ENCODE measurements around the gene CIART.
A peak's percentile ranks its signal among the peaks of the same experiment; 100 is the strongest.

Gene CIART

GRCh38 chr1:150237746-150238145, 44.6 kb upstream of the CIART start:
- Histone ChIP-seq H3K27me3 (ENCODE audit: control insufficient read depth, insufficient read depth, low read length, poor library complexity, severe bottlenecking) (no peaks in the 10 kb centered on the region), H3K27ac (ENCODE audit: insufficient read depth, low read depth, low read length, poor library complexity, severe bottlenecking) (no peak overlapping the region), H3K4me3 (ENCODE audit: insufficient read depth, low read depth, low read length) (no peak overlapping the region), H3K4me1 (ENCODE audit: control insufficient read depth, insufficient read depth, low read length) (no peaks in the 10 kb centered on the region), H3K36me3 (ENCODE audit: control insufficient read depth, insufficient read depth, low read length) (no peaks in the 10 kb centered on the region), H3K9me3 (ENCODE audit: control insufficient read depth, low read length) (no peaks in the 10 kb centered on the region)
- WGBS, 2 experiments, result 88% methylated on average over 21 of the region's 21 CpGs

DNA sequence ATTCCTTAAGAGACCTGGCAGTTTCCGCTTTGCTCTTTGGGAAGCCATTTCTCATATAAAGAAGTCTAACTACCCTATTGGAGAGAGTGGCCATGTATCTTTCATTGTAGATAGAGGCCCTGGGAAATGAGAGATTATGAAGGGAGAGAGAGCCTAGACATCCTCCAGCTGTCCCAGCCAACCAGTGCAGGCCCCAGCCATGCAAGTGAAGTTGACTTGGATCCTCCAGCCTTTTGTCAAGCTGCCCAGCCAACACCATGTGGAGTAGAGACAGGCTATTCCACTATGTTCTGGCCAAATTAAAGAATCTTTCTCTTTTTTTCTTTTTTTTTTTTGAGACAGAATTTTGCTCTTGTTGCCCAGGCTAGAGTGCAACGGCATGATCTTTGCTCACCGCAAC, 39.4 kb upstream of the CIART start:
- no peaks in the 10 kb centered on the region for H3K36me3 ChIP-seq (ENCODE audit: control insufficient read depth, insufficient read depth, low read length)
- 91 to 98% methylated on average over 3 of the region's 3 CpGs for WGBS, 2 experiments
- no peak overlapping the region for H3K4me3 ChIP-seq (ENCODE audit: insufficient read depth, low read depth, low read length)
- no peaks in the 10 kb centered on the region for H3K9me3 ChIP-seq (ENCODE audit: control insufficient read depth, low read length)
- H3K27me3 ChIP-seq (ENCODE audit: control insufficient read depth, insufficient read depth, low read length, poor library complexity, severe bottlenecking), result no peaks in the 10 kb centered on the region
- H3K27ac ChIP-seq (ENCODE audit: insufficient read depth, low read depth, low read length, poor library complexity, severe bottlenecking), result no peak overlapping the region
- H3K4me1 ChIP-seq (ENCODE audit: control insufficient read depth, insufficient read depth, low read length), result no peaks in the 10 kb centered on the region

DNA sequence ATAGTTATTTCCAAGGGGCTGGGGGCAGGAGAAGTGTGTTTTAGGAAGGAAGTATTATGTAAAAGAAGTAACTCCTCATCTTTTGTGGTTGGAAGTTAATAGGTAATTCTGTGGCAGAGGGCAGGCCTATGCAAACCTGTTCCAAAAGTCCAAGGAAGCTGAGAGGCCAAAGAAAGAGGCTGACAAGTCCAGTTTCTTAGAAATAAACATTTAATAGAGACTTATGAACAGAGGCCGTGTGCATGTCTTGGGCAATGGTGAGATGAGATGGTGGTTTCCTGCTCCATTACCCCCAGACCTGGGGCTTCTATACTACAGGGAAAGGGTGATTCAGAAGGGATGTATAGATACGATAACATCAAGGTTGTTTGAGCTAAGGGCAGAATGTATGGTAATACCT, 32.4 kb upstream of the CIART start:
- H3K4me1 ChIP-seq (ENCODE audit: control insufficient read depth, insufficient read depth, low read length), result no peaks in the 10 kb centered on the region
- H3K27me3 ChIP-seq (ENCODE audit: control insufficient read depth, insufficient read depth, low read length, poor library complexity, severe bottlenecking), result no peaks in the 10 kb centered on the region
- 95 to 100% methylated on average over 2 of the region's 2 CpGs for WGBS, 2 experiments
- H3K9me3 ChIP-seq (ENCODE audit: control insufficient read depth, low read length), result no peaks in the 10 kb centered on the region
- H3K36me3 ChIP-seq (ENCODE audit: control insufficient read depth, insufficient read depth, low read length), result no peaks in the 10 kb centered on the region
- H3K4me3 ChIP-seq (ENCODE audit: insufficient read depth, low read depth, low read length), result no peak overlapping the region
- H3K27ac ChIP-seq (ENCODE audit: insufficient read depth, low read depth, low read length, poor library complexity, severe bottlenecking), result no peak overlapping the region

DNA sequence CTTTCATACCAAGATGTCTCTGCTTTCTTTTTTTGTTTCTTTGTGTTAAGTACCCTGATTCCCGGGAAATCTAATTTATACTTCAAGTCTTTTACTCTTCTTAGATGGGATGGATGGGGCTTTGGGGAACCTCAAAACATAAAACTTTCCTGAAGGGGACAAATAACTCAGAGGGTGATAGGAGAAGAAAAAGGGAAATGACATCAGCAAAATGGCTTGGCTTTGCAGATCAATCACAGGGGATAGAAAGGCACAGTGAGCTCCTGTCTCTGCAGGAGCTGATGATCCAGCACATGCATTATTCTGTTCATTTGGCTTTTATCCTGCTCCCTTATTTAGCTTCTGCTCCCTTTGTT, 26.2 kb upstream of the CIART start:
- peak overlapping the region; percentile 72 for H3K4me3 ChIP-seq (ENCODE audit: insufficient read depth, low read depth, low read length)
- no CpG with 5 or more reads among the region's 1 CpG for WGBS, 2 experiments

GRCh38 chr1:150256554-150257341, 25.6 kb upstream of the CIART start:
- Histone ChIP-seq H3K4me1 (ENCODE audit: control insufficient read depth, insufficient read depth, low read length) (peaks cover 11% of the 10 kb centered on the region), H3K36me3 (ENCODE audit: control insufficient read depth, insufficient read depth, low read length) (peaks cover 5% of the 10 kb centered on the region), H3K27ac (ENCODE audit: insufficient read depth, low read depth, low read length, poor library complexity, severe bottlenecking) (peak overlapping the region; percentile 100), H3K27me3 (ENCODE audit: control insufficient read depth, insufficient read depth, low read length, poor library complexity, severe bottlenecking) (no peaks in the 10 kb centered on the region), H3K4me3 (ENCODE audit: insufficient read depth, low read depth, low read length) (peak overlapping the region; percentile 72), H3K9me3 (ENCODE audit: control insufficient read depth, low read length) (no peaks in the 10 kb centered on the region)
- WGBS, 2 experiments, result 1% methylated on average over 14 of the region's 14 CpGs

More for the DNA sequence above, 26.2 kb upstream of the CIART start:
- Histone ChIP-seq H3K9me3 (ENCODE audit: control insufficient read depth, low read length) (no peaks in the 10 kb centered on the region), H3K4me1 (ENCODE audit: control insufficient read depth, insufficient read depth, low read length) (peaks cover 11% of the 10 kb centered on the region), H3K27ac (ENCODE audit: insufficient read depth, low read depth, low read length, poor library complexity, severe bottlenecking) (peak overlapping the region; percentile 100), H3K27me3 (ENCODE audit: control insufficient read depth, insufficient read depth, low read length, poor library complexity, severe bottlenecking) (no peaks in the 10 kb centered on the region), H3K36me3 (ENCODE audit: control insufficient read depth, insufficient read depth, low read length) (peaks cover under 1% of the 10 kb centered on the region)

DNA sequence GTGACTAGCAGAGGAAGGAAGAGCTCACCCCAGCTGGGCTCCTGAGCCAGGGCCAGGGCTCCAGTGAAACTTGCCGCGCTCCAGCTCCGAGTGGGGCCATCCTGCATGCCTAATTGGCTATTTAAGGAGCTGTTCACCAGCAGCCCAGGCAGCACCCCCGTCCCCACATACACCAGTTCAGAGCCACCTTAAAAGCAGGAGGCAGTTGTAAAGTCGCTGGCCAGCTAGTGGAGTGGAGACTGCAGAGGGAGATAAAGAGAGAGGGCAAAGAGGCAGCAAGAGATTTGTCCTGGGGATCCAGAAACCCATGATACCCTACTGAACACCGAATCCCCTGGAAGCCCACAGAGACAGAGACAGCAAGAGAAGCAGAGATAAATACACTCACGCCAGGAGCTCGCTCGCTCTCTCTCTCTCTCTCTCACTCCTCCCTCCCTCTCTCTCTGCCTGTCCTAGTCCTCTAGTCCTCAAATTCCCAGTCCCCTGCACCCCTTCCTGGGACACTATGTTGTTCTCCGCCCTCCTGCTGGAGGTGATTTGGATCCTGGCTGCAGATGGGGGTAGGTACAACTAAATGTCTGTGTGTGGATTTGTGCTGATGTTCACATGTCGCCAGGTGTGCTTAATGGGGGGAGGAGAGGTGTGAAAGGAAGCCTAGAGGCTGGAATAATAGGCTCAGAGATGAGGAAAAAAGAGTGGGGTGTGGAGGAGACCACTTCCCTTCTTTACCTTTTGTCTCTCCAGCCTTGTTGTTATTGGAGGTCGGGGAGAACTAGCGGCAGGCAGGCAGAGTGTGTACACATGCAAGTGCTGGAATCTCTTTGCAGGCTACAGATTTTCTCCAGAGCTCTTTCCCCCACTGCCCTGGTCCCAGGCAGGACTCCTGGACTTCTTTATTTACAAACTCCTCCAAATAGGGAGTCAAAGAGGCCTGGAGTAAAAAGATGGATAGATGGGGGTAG, 24.4 kb upstream of the CIART start, which contains the start of gene CA14:
Gene CA14 (plus strand): TSS at position 151 of the 962 bp plus-strand sequence. CDS start 355 bp downstream, at position 506.
- Histone ChIP-seq H3K27me3 (ENCODE audit: control insufficient read depth, insufficient read depth, low read length, poor library complexity, severe bottlenecking) (no peaks in the 10 kb centered on the region), H3K27ac (ENCODE audit: insufficient read depth, low read depth, low read length, poor library complexity, severe bottlenecking) (peak within 1 kb of the TSS; percentile 100), H3K9me3 (ENCODE audit: control insufficient read depth, low read length) (no peaks in the 10 kb centered on the region), H3K36me3 (ENCODE audit: control insufficient read depth, insufficient read depth, low read length) (peaks cover 15% of the 10 kb centered on the region), H3K4me3 (ENCODE audit: insufficient read depth, low read depth, low read length) (peak within 1 kb of the TSS; percentile 72), H3K4me1 (ENCODE audit: control insufficient read depth, insufficient read depth, low read length) (peaks cover 11% of the 10 kb centered on the region)
- 0 to 1% methylated on average over 13 of the region's 13 CpGs for whole genome bisulfite sequencing, 2 experiments

DNA sequence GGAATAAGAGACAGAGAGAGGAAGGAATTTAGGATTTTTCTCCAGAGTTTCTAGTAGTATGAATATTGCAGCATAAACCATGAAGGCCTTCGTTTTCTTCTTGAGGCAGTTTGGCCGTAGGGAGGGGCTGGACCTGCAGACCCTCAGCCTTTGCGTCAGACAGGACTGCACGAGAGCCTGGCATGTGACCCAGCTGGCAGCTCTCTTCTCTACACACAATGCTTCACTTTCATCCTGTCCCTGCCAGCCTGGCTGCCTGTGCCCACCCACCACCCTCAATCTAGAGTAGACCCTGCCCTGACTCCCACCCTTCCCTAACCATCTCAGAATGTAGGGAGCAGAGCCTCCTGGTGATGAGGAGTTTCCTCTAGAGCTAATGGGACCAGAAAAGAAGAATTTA, 23.1 kb upstream of the CIART start:
- WGBS, 2 experiments, result 1 to 4% methylated on average over 4 of the region's 4 CpGs
- peaks cover 11% of the 10 kb centered on the region for H3K4me1 ChIP-seq (ENCODE audit: control insufficient read depth, insufficient read depth, low read length)
- H3K36me3 ChIP-seq (ENCODE audit: control insufficient read depth, insufficient read depth, low read length), result peaks cover 26% of the 10 kb centered on the region
- peak overlapping the region; percentile 72 for H3K4me3 ChIP-seq (ENCODE audit: insufficient read depth, low read depth, low read length)
- no peaks in the 10 kb centered on the region for H3K27me3 ChIP-seq (ENCODE audit: control insufficient read depth, insufficient read depth, low read length, poor library complexity, severe bottlenecking)
- peak overlapping the region; percentile 41 for H3K27ac ChIP-seq (ENCODE audit: insufficient read depth, low read depth, low read length, poor library complexity, severe bottlenecking)
- H3K9me3 ChIP-seq (ENCODE audit: control insufficient read depth, low read length), result no peaks in the 10 kb centered on the region

GRCh38 chr1:150259758-150260669, 22.3 kb upstream of the CIART start:
- Histone ChIP-seq H3K4me1 (ENCODE audit: control insufficient read depth, insufficient read depth, low read length) (peaks cover 11% of the 10 kb centered on the region), H3K4me3 (ENCODE audit: insufficient read depth, low read depth, low read length) (peak overlapping the region; percentile 72), H3K27ac (ENCODE audit: insufficient read depth, low read depth, low read length, poor library complexity, severe bottlenecking) (peak overlapping the region; percentile 41), H3K27me3 (ENCODE audit: control insufficient read depth, insufficient read depth, low read length, poor library complexity, severe bottlenecking) (no peaks in the 10 kb centered on the region), H3K9me3 (ENCODE audit: control insufficient read depth, low read length) (no peaks in the 10 kb centered on the region), H3K36me3 (ENCODE audit: control insufficient read depth, insufficient read depth, low read length) (peaks cover 34% of the 10 kb centered on the region)
- WGBS, 2 experiments, result 13 to 19% methylated on average over 9 to 11 of the region's 11 CpGs

DNA sequence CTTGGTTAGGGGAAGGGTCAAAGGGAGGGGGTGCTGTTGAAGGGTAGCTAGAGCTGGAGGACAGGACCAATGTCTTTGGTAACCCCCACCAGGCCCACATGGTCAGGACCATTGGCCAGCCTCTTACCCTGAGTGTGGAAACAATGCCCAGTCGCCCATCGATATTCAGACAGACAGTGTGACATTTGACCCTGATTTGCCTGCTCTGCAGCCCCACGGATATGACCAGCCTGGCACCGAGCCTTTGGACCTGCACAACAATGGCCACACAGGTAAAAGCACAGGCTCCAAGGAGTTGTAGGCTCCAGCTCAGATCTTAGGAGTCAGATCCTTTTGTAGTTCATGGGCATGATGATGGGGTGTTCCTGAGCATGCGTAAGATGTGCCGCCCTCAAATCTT, 21.0 kb upstream of the CIART start:
- peaks cover 40% of the 10 kb centered on the region for H3K36me3 ChIP-seq (ENCODE audit: control insufficient read depth, insufficient read depth, low read length)
- 93 to 95% methylated on average over 6 of the region's 6 CpGs for WGBS, 2 experiments

More for the DNA sequence above, 21.0 kb upstream of the CIART start:
- H3K27me3 ChIP-seq (ENCODE audit: control insufficient read depth, insufficient read depth, low read length, poor library complexity, severe bottlenecking), result no peaks in the 10 kb centered on the region
- no peak overlapping the region for H3K27ac ChIP-seq (ENCODE audit: insufficient read depth, low read depth, low read length, poor library complexity, severe bottlenecking)
- H3K9me3 ChIP-seq (ENCODE audit: control insufficient read depth, low read length), result no peaks in the 10 kb centered on the region
- peaks cover 8% of the 10 kb centered on the region for H3K4me1 ChIP-seq (ENCODE audit: control insufficient read depth, insufficient read depth, low read length)
- no peak overlapping the region for H3K4me3 ChIP-seq (ENCODE audit: insufficient read depth, low read depth, low read length)
